ENCODE measurements around the gene HAND2. TPM values are rescaled to one million over a fixed set of nuclear protein-coding genes. Genes with fewer than 3 reads are reported as not detected.

HAND2 gene
- total and polyA plus RNA-seq, 2 of the 13 experiments (the other 11 are each of a cell fraction or from before 2014, with no cell fraction given) = not detected

DNA sequence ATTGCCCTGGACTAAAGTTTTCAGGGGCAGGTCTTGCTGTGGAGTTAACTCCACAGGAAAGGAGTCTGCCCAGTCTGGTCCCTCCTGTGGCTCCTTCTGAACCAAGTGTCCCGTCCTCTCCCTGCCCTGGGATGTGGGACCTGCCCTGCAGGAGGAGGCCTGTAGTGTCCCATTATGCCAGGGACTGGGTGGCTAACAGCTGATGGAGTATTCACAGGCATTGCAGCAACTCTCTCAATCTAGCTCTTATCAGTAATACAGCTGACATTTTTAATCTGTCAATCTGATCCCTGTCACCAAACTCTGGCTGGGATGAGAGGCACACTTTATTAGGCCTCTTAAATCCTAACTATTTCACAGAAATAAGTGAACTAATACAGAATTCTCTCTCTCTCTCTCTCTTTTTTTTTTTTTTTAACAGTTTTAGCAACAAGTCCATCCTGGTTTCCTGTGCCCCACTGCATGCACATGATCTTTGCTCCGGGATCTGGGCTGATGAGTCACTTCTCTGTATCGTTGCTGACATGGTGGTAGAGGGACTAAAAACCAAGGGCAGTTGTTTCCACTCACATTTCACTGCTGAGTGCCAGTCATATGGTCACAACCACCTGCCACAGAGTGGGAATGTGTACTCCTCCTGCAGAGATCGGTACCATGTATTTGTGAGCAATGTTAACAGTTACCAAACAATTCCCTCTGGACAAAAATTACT lies 39.1 kb downstream of the HAND2 start (continued):
- TF ChIP-seq, protein P1, sequence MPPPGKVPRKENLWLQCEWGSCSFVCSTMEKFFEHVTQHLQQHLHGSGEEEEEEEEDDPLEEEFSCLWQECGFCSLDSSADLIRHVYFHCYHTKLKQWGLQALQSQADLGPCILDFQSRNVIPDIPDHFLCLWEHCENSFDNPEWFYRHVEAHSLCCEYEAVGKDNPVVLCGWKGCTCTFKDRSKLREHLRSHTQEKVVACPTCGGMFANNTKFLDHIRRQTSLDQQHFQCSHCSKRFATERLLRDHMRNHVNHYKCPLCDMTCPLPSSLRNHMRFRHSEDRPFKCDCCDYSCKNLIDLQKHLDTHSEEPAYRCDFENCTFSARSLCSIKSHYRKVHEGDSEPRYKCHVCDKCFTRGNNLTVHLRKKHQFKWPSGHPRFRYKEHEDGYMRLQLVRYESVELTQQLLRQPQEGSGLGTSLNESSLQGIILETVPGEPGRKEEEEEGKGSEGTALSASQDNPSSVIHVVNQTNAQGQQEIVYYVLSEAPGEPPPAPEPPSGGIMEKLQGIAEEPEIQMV (CRISPR knock-in tag; IDR thresholded peaks at IDR 0.05; ENCODE audit: low read depth) = no peak
- TF ChIP-seq CCAR2 (optimal IDR thresholded peaks at IDR 0.05; ENCODE audit: low read depth, low read length) (no peak), ZNF549 (CRISPR knock-in tag; IDR thresholded peaks at IDR 0.05) (no peak), GABPB1 (CRISPR knock-in tag; IDR thresholded peaks at IDR 0.05) (no peak), ISL2 (CRISPR knock-in tag; IDR thresholded peaks at IDR 0.05) (no peak), ZNF589 (CRISPR knock-in tag; conservative IDR thresholded peaks at IDR 0.05) (no peak), MIER2 (CRISPR knock-in tag; IDR thresholded peaks at IDR 0.05) (no peak), USF2 (IDR thresholded peaks at IDR 0.05; ENCODE audit: low read depth, low read length) (no peak), USF2 (CRISPR knock-in tag; IDR thresholded peaks at IDR 0.05; ENCODE audit: borderline replicate concordance) (no peak), JUN (CRISPR knock-in tag; IDR thresholded peaks at IDR 0.05) (no peak), ZKSCAN5 (CRISPR knock-in tag; IDR thresholded peaks at IDR 0.05) (no peak)
- TF ChIP-seq, protein P2, sequence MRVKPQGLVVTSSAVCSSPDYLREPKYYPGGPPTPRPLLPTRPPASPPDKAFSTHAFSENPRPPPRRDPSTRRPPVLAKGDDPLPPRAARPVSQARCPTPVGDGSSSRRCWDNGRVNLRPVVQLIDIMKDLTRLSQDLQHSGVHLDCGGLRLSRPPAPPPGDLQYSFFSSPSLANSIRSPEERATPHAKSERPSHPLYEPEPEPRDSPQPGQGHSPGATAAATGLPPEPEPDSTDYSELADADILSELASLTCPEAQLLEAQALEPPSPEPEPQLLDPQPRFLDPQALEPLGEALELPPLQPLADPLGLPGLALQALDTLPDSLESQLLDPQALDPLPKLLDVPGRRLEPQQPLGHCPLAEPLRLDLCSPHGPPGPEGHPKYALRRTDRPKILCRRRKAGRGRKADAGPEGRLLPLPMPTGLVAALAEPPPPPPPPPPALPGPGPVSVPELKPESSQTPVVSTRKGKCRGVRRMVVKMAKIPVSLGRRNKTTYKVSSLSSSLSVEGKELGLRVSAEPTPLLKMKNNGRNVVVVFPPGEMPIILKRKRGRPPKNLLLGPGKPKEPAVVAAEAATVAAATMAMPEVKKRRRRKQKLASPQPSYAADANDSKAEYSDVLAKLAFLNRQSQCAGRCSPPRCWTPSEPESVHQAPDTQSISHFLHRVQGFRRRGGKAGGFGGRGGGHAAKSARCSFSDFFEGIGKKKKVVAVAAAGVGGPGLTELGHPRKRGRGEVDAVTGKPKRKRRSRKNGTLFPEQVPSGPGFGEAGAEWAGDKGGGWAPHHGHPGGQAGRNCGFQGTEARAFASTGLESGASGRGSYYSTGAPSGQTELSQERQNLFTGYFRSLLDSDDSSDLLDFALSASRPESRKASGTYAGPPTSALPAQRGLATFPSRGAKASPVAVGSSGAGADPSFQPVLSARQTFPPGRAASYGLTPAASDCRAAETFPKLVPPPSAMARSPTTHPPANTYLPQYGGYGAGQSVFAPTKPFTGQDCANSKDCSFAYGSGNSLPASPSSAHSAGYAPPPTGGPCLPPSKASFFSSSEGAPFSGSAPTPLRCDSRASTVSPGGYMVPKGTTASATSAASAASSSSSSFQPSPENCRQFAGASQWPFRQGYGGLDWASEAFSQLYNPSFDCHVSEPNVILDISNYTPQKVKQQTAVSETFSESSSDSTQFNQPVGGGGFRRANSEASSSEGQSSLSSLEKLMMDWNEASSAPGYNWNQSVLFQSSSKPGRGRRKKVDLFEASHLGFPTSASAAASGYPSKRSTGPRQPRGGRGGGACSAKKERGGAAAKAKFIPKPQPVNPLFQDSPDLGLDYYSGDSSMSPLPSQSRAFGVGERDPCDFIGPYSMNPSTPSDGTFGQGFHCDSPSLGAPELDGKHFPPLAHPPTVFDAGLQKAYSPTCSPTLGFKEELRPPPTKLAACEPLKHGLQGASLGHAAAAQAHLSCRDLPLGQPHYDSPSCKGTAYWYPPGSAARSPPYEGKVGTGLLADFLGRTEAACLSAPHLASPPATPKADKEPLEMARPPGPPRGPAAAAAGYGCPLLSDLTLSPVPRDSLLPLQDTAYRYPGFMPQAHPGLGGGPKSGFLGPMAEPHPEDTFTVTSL (CRISPR knock-in tag; IDR thresholded peaks at IDR 0.05; ENCODE audit: borderline replicate concordance) = no peak
- TF ChIP-seq, protein P3, sequence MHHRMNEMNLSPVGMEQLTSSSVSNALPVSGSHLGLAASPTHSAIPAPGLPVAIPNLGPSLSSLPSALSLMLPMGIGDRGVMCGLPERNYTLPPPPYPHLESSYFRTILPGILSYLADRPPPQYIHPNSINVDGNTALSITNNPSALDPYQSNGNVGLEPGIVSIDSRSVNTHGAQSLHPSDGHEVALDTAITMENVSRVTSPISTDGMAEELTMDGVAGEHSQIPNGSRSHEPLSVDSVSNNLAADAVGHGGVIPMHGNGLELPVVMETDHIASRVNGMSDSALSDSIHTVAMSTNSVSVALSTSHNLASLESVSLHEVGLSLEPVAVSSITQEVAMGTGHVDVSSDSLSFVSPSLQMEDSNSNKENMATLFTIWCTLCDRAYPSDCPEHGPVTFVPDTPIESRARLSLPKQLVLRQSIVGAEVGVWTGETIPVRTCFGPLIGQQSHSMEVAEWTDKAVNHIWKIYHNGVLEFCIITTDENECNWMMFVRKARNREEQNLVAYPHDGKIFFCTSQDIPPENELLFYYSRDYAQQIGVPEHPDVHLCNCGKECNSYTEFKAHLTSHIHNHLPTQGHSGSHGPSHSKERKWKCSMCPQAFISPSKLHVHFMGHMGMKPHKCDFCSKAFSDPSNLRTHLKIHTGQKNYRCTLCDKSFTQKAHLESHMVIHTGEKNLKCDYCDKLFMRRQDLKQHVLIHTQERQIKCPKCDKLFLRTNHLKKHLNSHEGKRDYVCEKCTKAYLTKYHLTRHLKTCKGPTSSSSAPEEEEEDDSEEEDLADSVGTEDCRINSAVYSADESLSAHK (CRISPR knock-in tag; IDR thresholded peaks at IDR 0.05; ENCODE audit: borderline replicate concordance) = no peak
- TF ChIP-seq, protein P4, sequence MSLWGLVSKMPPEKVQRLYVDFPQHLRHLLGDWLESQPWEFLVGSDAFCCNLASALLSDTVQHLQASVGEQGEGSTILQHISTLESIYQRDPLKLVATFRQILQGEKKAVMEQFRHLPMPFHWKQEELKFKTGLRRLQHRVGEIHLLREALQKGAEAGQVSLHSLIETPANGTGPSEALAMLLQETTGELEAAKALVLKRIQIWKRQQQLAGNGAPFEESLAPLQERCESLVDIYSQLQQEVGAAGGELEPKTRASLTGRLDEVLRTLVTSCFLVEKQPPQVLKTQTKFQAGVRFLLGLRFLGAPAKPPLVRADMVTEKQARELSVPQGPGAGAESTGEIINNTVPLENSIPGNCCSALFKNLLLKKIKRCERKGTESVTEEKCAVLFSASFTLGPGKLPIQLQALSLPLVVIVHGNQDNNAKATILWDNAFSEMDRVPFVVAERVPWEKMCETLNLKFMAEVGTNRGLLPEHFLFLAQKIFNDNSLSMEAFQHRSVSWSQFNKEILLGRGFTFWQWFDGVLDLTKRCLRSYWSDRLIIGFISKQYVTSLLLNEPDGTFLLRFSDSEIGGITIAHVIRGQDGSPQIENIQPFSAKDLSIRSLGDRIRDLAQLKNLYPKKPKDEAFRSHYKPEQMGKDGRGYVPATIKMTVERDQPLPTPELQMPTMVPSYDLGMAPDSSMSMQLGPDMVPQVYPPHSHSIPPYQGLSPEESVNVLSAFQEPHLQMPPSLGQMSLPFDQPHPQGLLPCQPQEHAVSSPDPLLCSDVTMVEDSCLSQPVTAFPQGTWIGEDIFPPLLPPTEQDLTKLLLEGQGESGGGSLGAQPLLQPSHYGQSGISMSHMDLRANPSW (CRISPR knock-in tag; IDR thresholded peaks at IDR 0.05; ENCODE audit: borderline replicate concordance) = no peak
